Vagina (tissue), 2 donors: ENCODE results near the gene WDR74.

Experiments used
- CTCF ChIP-seq, 3 experiments: fragments of 450-650 bp in 2 of 3; fragments of 200-600 bp in 1 of 3; sonication (generic) in 1 of 3; IDR thresholded peaks; one replicate each; pipeline ENCODE4 v1.5.1; 2017 to 2019; ENCODE audit warnings: antibody characterized with exemption in 3 of 3, mild to moderate bottlenecking in 2 of 3, moderate library complexity in 2 of 3
- POLR2A ChIP-seq, 2 donors: fragments of 450-650 bp; IDR thresholded peaks; one replicate each; pipeline ENCODE4 v1.6.1; 2017; ENCODE audit warnings: antibody characterized with exemption in 2 of 2, mild to moderate bottlenecking in 2 of 2, moderate library complexity in 2 of 2

GRCh38 chr11:62860835-62861563, 21.6 kb upstream of the WDR74 start:
- no peak for TF ChIP-seq POLR2A (IDR thresholded peaks at IDR 0.05)
- no peak for TF ChIP-seq CTCF (IDR thresholded peaks at IDR 0.05)
